Fibroblast of lung (primary cell): ENCODE measurements around the gene DCLRE1C.

Experiments
- CTCF ChIP-seq, 2 donors: IDR thresholded peaks in 1 of 2; conservative IDR thresholded peaks in 1 of 2; 1 replicate in 1 of 2; 2 replicates in 1 of 2; pipeline ENCODE4 v1.5.1; 2011 to 2012; ENCODE audit warnings: low read length in 2 of 2, control low read depth in 1 of 2, inconsistent platforms in 1 of 2, low read depth in 1 of 2, mild to moderate bottlenecking in 1 of 2
- EZH2 ChIP-seq: IDR thresholded peaks from 2 replicates; pipeline ENCODE4 v1.5.1; 2012; ENCODE audit warnings: low read length, control low read depth, mild to moderate bottlenecking; ENCODE audit errors: missing control alignments

DNA sequence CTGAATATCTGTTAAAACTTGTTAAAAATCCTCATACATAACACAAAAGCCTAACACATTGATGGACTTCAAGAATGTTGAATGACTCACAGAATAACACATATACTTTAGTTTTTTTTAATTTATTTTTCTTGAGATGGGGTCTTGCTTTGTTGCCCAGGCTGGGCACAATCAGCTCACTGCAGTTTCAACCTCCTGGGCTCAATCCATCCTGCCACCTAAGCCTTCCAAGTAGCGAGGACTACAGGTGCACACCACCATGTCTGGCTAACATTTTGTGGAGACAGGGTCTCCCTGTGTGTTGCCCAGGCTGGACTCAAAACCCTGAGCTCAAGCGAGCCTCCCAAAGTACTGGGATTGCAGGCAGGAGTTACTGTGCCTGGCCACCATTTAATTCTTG, 47.1 kb downstream of the DCLRE1C start:
- TF ChIP-seq CTCF (conservative IDR thresholded peaks at IDR 0.05 in 1 of 2, IDR thresholded peaks at IDR 0.05 in 1 of 2; ENCODE audit: low read depth in 1 of 2, low read length in 2 of 2) (no peak), EZH2 (no peak)
